Tracheal epithelial cell (primary cell): ENCODE results near the gene POU3F1. TPM values are rescaled to one million over a fixed set of nuclear protein-coding genes. Genes with fewer than 3 reads are reported as not detected.

Experiments
- total RNA-seq: library from RNA; depleted of rRNA; stranded (reverse); fragments of >200 nt; gene quantifications from 2 replicates; pipeline ENCODE4 v1.2.1, GENCODE V29; 2014

The POU3F1 gene
- total RNA-seq: under 0.01 and 0.48 TPM in 2 replicates

GRCh38 chr1:38046333-38046883 lies at the start of gene POU3F1:
Gene POU3F1, minus strand, starts transcription at chr1:38046793. Its CDS starts 50 bp downstream, at chr1:38046743.

GRCh38 chr1:38012363-38013226 lies 34.0 kb downstream of the POU3F1 start, which contains the start of gene UTP11:
Gene UTP11, plus strand, starts transcription at chr1:38012734. Its CDS starts 69 bp downstream, at chr1:38012803.

GRCh38 chr1:38005195-38006007 lies 41.2 kb downstream of the POU3F1 start, which contains the start of gene FHL3:
Gene FHL3, minus strand, starts transcription at chr1:38005514. Its CDS starts 6,102 bp downstream, at chr1:37999412.

Other genes starting within 250 kb of the POU3F1 start
- gene C1orf122, start 239.0 kb downstream of the POU3F1 start, total RNA-seq: 42.8 and 54.9 TPM in 2 replicates
- gene YRDC, start 238.6 kb downstream of the POU3F1 start, total RNA-seq: 42.7 and 49.7 TPM in 2 replicates
- gene MTF1, start 187.2 kb downstream of the POU3F1 start, total RNA-seq: 1.9 and 3.6 TPM in 2 replicates
- 7.0 and 11.3 TPM in 2 replicates for gene INPP5B, start 99.7 kb downstream of the POU3F1 start, total RNA-seq
- gene SF3A3, start 56.8 kb downstream of the POU3F1 start, total RNA-seq: 60.2 and 97.0 TPM in 2 replicates
- 6.8 and 9.2 TPM in 2 replicates for gene FHL3, start 41.3 kb downstream of the POU3F1 start, total RNA-seq
- gene UTP11, start 34.1 kb downstream of the POU3F1 start, total RNA-seq: 26.4 and 31.8 TPM in 2 replicates